Adipose tissue (tissue), 3 donors: ENCODE data around the gene GPSM1. TPM values are rescaled to one million over a fixed set of nuclear protein-coding genes. Genes with fewer than 3 reads are reported as not detected.

Experiments
- H3K27ac ChIP-seq: one replicate; pipeline ENCODE4 v1.5.1; 2013; ENCODE audit warnings: low read depth, low read length
- WGBS, 3 donors: extraction: QIAGEN DNeasy Blood & Tissue Kit; methylation state at CpG; one replicate each; pipeline ENCODE4 v1.1.7; 2013; 5-methylcytosine and 5-hydroxymethylcytosine counted together
- polyA plus RNA-seq, 3 donors: library from polyadenylated mRNA; stranded (reverse); fragments of 200-250 nt; gene quantifications; one replicate each; pipeline ENCODE4 v1.2.3, GENCODE V29; 2013
- donor health status: healthy with polysubstance abuse.
- donor health status: Bipolar disorder and iron deficiency.
- donor health status: healthy.

Gene GPSM1
- polyA plus RNA-seq, 3 donors, result 5.8 to 14.9 (median 11.0) TPM

DNA sequence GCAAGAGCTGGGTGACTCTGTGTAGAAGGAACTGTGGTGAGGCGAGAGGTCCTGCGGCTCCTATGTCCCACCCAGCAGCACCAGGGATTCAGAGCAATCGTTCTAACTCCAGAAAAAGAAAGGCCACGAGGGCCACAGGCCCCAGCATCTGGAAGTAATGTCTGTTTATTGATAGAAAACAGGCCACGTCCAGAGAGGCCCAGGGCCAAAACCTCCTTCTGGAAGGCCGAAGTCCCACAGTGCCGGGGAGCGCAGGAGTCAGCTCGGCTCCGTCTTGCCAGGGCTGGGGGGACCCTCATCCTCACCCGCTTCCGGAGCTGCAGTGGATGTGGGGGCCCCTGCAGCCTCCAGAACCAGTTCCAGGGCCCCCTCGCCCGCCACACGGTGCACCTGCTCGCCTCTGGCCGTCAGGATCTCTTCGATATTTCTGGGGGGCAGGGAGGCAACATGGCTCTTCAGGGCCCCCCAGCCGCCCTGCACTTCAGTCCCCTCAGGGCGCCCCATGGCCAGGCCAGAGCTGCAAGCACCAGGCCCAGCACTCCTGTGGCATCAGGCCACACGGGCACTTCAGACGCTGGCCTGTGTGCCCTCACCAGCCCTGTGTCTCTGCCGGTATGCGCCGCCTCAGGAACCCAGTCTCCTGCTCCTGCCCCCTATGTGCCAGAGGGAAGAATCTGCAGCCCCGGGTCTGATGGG lies 34.6 kb downstream of the GPSM1 start:
- WGBS, 3 donors, result 80 to 86% (median 83%) methylated on average over 24 to 26 of the region's 26 CpGs
- H3K27ac ChIP-seq, result no peak overlapping the region

DNA sequence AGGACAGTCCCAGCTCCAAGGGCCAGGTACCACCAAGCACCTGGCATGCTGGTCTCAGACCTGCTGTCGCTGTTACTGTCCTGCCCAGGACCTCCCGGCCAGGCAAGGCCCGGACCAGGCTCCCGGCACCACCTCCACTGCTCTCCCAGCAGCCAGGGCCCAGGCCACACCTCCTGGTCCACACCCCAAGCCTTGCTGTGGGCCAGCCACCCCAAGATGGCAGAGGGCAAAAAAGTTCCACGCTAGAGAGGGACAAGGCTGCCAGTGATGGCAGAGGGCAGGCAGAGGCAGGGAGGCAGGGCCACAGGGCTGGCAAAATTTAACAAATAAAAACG lies 35.1 kb downstream of the GPSM1 start:
- WGBS, 3 donors, result 79 to 87% (median 83%) methylated on average over 6 of the region's 6 CpGs
- no peak overlapping the region for H3K27ac ChIP-seq

DNA sequence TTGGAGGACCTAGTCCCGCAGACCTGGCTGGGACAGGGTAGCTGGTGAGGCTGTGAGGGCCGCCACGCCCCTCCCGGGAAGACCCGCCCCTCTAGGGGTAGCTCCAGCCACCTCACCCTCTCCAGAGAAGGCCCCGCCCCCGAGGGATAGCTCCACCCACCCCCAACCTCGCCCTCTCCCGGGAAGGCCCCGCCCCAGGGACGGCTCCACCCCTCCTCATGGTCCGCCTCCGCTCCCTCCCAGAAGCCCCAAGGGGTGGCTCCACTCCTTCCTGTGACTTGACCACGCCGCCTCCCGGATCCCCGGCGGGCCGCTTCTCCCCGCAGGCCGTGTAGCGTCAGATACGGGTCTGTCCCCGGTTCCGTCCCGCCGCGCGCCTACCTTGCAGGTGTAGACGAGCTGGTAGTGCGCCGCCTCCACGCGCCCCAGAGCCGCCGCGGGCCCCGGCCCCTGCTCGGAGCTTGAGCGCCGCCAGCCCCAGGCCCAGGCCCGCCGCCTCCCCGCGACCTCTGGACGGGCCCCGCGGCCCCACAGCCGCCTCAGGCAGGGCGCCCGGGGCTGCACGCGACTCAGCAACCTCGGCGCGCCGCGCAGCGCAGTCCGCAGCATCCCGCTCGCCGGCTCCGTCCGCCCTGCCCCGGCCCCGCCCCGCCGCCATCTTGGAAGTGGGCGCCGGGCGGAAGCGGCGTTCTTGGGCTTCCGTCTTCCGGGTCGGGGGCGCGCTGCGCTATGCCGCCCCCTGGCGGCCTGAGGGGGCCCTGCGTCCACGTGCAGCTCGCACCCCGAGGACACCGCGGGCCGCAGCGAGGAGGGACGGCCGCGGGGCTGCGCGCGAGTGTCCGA lies 36.0 kb downstream of the GPSM1 start, which contains the start of gene DNLZ:
Gene DNLZ (minus strand): TSS at position 639 of the 843 bp plus-strand sequence. CDS start 30 bp downstream, at position 609.
- peak within 1 kb of the TSS; percentile 82 for H3K27ac ChIP-seq
- WGBS, 3 donors, result 1% methylated on average over 63 to 97 of the region's 97 CpGs

- H3K27ac ChIP-seq, result no peak overlapping the region
- WGBS, 3 donors, result 31 to 40% (median 36%) methylated on average over 41 to 54 of the region's 54 CpGs
Observed at GRCh38 chr9:136363949-136364748, 36.8 kb downstream of the GPSM1 start.

- WGBS, 3 donors, result 75 to 78% (median 77%) methylated on average over 30 to 31 of the region's 31 CpGs
- H3K27ac ChIP-seq, result no peak overlapping the region
Observed at GRCh38 chr9:136364942-136365774, 37.8 kb downstream of the GPSM1 start.

DNA sequence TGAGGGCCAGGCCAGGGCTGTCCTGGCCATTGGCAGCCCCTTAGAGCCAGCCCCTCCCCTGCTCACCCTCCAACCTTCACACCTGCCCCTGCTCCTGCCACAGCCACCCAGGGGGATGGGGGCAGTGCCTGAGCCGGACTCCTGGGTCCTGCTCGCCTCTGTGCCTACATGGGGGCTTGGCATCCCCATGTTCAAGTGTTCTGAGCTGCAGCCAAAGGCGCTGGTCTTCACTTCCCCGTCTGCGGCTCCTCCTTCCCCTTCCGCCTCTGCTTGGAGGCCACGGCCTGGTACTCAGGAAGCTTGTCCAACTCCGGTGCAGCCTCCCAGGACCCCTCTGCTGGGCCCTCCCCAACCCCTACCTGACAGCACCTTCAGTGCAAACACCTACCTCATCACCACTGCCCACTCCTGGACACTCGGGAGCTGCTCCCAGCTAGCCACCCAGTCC lies 38.5 kb downstream of the GPSM1 start:
- 45 to 67% (median 60%) methylated on average over 7 to 9 of the region's 9 CpGs for WGBS, 3 donors
- no peak overlapping the region for H3K27ac ChIP-seq

- WGBS, 3 donors, result 93 to 94% (median 93%) methylated on average over 9 of the region's 9 CpGs
- H3K27ac ChIP-seq, result no peak overlapping the region
Observed at GRCh38 chr9:136366826-136367225, 39.5 kb downstream of the GPSM1 start.

- 84 to 86% (median 85%) methylated on average over 36 to 45 of the region's 45 CpGs for WGBS, 3 donors
- H3K27ac ChIP-seq, result no peak overlapping the region
Observed at GRCh38 chr9:136367296-136368145, 40.2 kb downstream of the GPSM1 start.

DNA sequence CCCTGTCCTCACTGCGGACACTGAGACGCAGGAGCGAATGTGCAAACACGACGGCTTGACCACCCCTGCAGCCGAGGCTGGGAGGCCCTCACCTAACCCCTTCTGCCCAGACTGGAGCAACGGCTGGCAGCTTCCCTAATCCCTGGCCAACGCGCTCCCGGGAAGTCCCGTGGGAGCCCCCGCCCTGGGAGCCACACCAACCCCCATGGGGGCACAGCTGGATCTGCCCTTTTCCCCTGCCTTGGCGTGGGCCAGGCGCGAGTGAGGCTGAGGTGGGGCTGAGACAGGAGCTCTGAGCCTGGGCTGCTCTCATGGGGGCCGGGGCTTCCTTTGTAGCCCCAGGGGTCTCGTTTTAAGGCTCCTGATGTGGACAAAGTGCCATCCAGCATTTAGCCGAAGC lies 40.9 kb downstream of the GPSM1 start:
- no peak overlapping the region for H3K27ac ChIP-seq
- 77 to 80% (median 79%) methylated on average over 18 of the region's 18 CpGs for WGBS, 3 donors

- 94 to 96% (median 95%) methylated on average over 19 of the region's 19 CpGs for WGBS, 3 donors
- no peak overlapping the region for H3K27ac ChIP-seq
Observed at GRCh38 chr9:136370037-136370436, 42.7 kb downstream of the GPSM1 start.

GRCh38 chr9:136370687-136371532 lies 43.6 kb downstream of the GPSM1 start:
- no peak overlapping the region for H3K27ac ChIP-seq
- 92 to 94% (median 93%) methylated on average over 50 to 54 of the region's 54 CpGs for WGBS, 3 donors

DNA sequence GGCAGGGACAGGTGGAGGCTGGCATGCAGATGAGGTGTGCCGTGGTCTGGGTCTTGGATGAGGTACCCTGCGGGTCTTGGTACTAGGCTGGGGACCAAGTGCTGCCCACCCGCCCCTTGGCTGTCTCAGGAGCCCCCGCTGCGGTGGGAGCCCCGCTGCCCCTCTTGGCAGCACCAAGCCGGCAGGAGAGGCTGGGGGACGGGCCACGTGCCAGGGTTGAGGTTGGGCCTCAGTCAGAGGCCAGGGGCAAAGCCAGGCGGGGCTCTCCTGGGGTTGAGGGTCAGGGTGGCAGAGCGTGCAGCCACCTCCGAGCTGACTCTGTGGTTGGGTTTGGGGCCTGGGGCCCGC lies 44.2 kb downstream of the GPSM1 start:
- 89 to 91% (median 91%) methylated on average over 12 to 13 of the region's 13 CpGs for WGBS, 3 donors
- no peak overlapping the region for H3K27ac ChIP-seq

GRCh38 chr9:136372006-136372405 lies 44.7 kb downstream of the GPSM1 start:
- H3K27ac ChIP-seq, result no peak overlapping the region
- WGBS, 3 donors, result 84 to 91% (median 87%) methylated on average over 21 of the region's 21 CpGs

DNA sequence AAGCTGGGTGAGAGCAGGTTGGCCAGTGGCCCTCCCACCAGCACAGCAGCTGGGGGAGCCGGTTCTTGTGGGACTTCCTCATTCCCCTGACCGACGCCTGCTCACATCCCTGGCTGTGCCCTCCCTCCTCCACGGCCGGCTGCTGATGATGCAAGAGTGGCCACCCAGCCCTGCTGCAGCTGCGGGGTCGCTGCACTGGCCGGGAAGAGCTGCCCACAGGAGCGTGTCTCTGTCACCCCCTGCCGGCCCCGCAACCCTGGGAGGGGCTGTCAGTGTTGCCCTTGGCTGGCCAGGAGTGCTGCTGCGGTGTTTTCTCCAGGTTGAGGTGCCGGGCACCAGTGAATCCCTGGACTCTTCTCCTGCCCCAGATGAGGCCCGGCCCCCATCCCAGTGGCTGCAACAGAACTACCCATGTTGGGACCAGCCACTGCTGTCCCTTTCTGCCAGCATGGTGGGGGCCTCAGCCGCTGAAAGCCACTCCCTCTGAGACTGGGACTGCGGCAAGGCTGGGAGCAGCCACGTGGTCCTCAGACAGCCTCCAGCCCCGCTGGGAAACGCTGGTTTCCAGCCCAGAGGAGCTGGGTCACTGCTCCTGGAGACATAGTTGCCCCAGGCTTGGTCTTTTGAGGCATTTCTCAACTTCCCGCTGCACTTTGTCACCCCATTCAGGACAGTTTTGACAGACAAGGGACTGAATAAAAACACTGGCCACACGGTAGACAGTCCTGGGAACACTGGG lies 45.4 kb downstream of the GPSM1 start:
- no peak overlapping the region for H3K27ac ChIP-seq
- 16 to 30% (median 20%) methylated on average over 21 of the region's 21 CpGs for WGBS, 3 donors

DNA sequence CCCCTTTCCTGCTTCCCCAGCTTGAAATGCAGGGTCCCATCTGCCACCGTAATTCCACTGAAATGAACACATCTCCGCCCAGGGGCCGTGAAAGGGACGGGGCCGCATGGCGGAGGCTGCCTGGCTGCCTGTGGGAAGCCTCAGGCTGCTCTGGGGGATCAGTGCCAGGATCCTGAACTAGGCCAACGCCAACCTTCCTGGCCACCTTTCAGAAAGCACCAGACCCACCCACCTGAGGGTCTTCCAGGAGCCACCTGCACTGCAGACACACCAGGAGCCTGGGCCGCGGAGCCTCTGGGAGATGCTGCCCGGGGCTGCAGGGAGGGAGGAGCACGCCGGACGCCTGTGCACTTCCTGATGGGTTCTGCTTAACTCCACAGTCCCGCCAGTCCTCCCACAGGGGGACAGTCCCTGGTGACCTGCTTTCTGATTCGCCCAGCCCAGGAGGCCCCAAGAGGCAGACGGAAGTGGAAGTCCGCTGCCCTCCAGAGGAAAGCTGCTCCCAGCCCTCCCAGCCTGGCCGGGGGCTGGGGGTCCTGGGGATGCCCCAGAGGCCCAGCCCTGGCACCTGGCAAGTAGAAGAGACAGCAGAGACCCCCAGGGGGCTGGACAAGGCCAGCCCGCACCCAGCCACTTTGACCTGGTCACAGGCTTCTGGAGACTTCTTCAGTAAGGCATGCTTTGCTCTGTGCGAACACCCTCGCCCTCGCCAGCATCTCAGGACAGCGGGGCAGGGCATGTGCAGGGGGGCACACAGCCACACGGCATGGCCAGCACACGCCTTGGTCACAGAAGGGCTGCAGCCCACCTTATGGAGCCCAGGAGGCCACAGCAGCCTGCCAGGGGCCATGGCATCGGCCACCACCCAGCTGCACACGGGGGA lies 46.2 kb downstream of the GPSM1 start, which contains the start of gene CARD9:
Gene CARD9 (minus strand): TSS at position 370 of the 883 bp plus-strand sequence. CDS start 1,591 bp downstream, outside the sequence.
- no peak within 1 kb of the TSS for H3K27ac ChIP-seq
- 54 to 67% (median 54%) methylated on average over 27 of the region's 27 CpGs for WGBS, 3 donors
